DOHH2 (cell line): ENCODE results near the gene ZFYVE1.

ENCODE experiments used
- EZH2phosphoT487 ChIP-seq: fragments of 200-600 bp; sonication (generic); IDR thresholded peaks from 2 replicates; pipeline ENCODE4 v1.6.1; 2017; ENCODE audit warnings: borderline replicate concordance, mild to moderate bottlenecking, antibody characterized with exemption, low read length, moderate library complexity, mixed read lengths
- TF ChIP-seq, protein P1 (sequence below): fragments of 200-600 bp; sonication (generic); IDR thresholded peaks from one replicate; pipeline ENCODE4 v1.5.1; 2014; ENCODE audit warnings: antibody characterized with exemption, mild to moderate bottlenecking, low read depth, low read length; ENCODE audit not compliant: poor library complexity, severe bottlenecking

DNA sequence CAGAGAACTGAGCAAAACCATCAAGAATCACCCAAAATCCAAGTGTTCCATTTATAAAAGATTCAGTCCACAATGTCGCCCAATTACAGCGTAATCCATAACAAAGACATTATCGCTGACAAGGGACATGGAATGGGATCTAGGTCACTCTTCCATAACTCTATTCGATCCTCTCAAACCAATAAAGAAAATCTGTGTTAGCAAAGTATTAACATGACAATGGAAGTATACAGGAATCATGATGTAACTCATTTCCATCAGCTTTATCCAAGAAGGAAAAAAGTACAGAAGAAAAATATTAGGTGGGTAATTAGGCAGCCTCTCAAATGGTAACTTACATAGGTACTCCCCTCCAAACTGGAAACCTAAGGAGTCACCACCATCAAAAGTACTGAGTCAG is 4.9 kb downstream of the ZFYVE1 start:
- TF ChIP-seq, protein P1, sequence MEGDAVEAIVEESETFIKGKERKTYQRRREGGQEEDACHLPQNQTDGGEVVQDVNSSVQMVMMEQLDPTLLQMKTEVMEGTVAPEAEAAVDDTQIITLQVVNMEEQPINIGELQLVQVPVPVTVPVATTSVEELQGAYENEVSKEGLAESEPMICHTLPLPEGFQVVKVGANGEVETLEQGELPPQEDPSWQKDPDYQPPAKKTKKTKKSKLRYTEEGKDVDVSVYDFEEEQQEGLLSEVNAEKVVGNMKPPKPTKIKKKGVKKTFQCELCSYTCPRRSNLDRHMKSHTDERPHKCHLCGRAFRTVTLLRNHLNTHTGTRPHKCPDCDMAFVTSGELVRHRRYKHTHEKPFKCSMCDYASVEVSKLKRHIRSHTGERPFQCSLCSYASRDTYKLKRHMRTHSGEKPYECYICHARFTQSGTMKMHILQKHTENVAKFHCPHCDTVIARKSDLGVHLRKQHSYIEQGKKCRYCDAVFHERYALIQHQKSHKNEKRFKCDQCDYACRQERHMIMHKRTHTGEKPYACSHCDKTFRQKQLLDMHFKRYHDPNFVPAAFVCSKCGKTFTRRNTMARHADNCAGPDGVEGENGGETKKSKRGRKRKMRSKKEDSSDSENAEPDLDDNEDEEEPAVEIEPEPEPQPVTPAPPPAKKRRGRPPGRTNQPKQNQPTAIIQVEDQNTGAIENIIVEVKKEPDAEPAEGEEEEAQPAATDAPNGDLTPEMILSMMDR = no peak
- TF ChIP-seq EZH2phosphoT487 = no peak
